ENCODE results near the gene FAM216B. TPM values are rescaled to one million over a fixed set of nuclear protein-coding genes. Genes with fewer than 3 reads are reported as not detected.

The FAM216B gene
- total and polyA plus RNA-seq, 2 donors, result 0.05 to 0.14 TPM

DNA sequence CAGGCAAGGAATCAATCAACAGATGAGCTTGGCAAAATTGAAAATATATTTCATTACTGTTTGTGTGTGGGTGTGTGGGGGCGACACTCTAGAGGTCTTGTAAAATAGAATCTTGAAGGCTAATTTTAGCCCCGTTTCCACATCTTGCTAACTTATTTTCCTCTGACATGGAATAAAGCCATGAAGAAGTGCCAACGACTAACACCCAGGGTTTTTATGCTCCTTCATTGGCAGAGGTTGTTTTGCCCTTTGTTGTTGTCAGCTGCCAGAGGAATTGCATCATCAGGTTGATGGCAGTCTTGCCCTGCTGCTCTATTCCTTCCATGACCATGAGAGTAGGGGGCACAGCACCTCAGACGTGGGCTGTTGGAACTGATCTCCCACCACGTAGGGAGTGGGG lies 30.6 kb upstream of the FAM216B start:
- Histone ChIP-seq H3K4me3 (ENCODE audit: low read length in 2 of 2) (no peak overlapping the region), H3K9me3 (ENCODE audit: control insufficient read depth in 2 of 2, insufficient read depth in 1 of 2, low read length in 1 of 2) (no peaks in the 10 kb centered on the region), H3K27me3 (ENCODE audit: control insufficient read depth in 2 of 2, insufficient read depth in 1 of 2, low read length in 1 of 2) (no peaks in the 10 kb centered on the region), H3K4me1 (ENCODE audit: control insufficient read depth in 2 of 2, insufficient read depth in 2 of 2, low read length in 2 of 2) (no peaks in the 10 kb centered on the region), H3K36me3 (ENCODE audit: control insufficient read depth in 2 of 2, insufficient read depth in 2 of 2, low read length in 1 of 2) (no peaks in the 10 kb centered on the region), H3K27ac (ENCODE audit: low read depth in 1 of 2, low read length in 1 of 2) (no peak overlapping the region)
- WGBS, result 75% methylated on average over 5 of the region's 5 CpGs
- DNase-seq (ENCODE audit: low read depth in 6 of 9, low spot score in 9 of 9), result no peak

- DNase-seq (ENCODE audit: low read depth in 6 of 9, low spot score in 9 of 9), result no peak
- WGBS, result 98% methylated on average over 3 of the region's 3 CpGs
- Histone ChIP-seq H3K9me3 (ENCODE audit: control insufficient read depth in 2 of 2, insufficient read depth in 1 of 2, low read length in 1 of 2) (no peaks in the 10 kb centered on the region), H3K4me3 (ENCODE audit: low read length in 2 of 2) (no peak overlapping the region), H3K27ac (ENCODE audit: low read depth in 1 of 2, low read length in 1 of 2) (no peak overlapping the region), H3K4me1 (ENCODE audit: control insufficient read depth in 2 of 2, insufficient read depth in 2 of 2, low read length in 2 of 2) (no peaks in the 10 kb centered on the region), H3K36me3 (ENCODE audit: control insufficient read depth in 2 of 2, insufficient read depth in 2 of 2, low read length in 1 of 2) (no peaks in the 10 kb centered on the region), H3K27me3 (ENCODE audit: control insufficient read depth in 2 of 2, insufficient read depth in 1 of 2, low read length in 1 of 2) (no peaks in the 10 kb centered on the region)
Measured at GRCh38 chr13:42751693-42752092, 29.7 kb upstream of the FAM216B start.

DNA sequence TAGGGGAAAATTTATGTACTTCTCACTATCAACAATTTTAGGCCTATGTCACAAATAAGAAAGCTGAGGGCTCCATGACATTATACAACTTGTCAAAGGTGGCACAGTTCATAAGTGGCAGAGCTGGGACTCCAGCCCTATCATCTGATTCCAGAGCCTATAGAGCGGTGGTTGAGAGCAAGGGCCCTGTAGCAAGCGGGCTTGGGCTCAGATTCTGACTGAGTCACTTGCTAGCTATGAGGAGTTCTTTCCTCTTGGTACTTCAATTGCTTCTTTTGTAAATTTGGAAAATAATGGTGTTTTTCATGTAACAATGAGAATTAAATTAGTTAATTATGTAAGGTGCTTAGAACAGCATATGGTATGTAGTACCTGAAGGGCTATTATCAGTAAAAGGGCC lies 28.7 kb upstream of the FAM216B start:
- Histone ChIP-seq H3K4me1 (ENCODE audit: control insufficient read depth in 2 of 2, insufficient read depth in 2 of 2, low read length in 2 of 2) (no peaks in the 10 kb centered on the region), H3K4me3 (ENCODE audit: low read length in 2 of 2) (no peak overlapping the region), H3K36me3 (ENCODE audit: control insufficient read depth in 2 of 2, insufficient read depth in 2 of 2, low read length in 1 of 2) (no peaks in the 10 kb centered on the region), H3K27ac (ENCODE audit: low read depth in 1 of 2, low read length in 1 of 2) (no peak overlapping the region), H3K27me3 (ENCODE audit: control insufficient read depth in 2 of 2, insufficient read depth in 1 of 2, low read length in 1 of 2) (no peaks in the 10 kb centered on the region), H3K9me3 (ENCODE audit: control insufficient read depth in 2 of 2, insufficient read depth in 1 of 2, low read length in 1 of 2) (no peaks in the 10 kb centered on the region)
- DNase-seq (ENCODE audit: low read depth in 6 of 9, low spot score in 9 of 9), result no peak
- 97% methylated on average over 2 of the region's 2 CpGs for WGBS

- Histone ChIP-seq H3K9me3 (ENCODE audit: control insufficient read depth in 2 of 2, insufficient read depth in 1 of 2, low read length in 1 of 2) (no peaks in the 10 kb centered on the region), H3K27me3 (ENCODE audit: control insufficient read depth in 2 of 2, insufficient read depth in 1 of 2, low read length in 1 of 2) (no peaks in the 10 kb centered on the region), H3K4me1 (ENCODE audit: control insufficient read depth in 2 of 2, insufficient read depth in 2 of 2, low read length in 2 of 2) (no peaks in the 10 kb centered on the region), H3K27ac (ENCODE audit: low read depth in 1 of 2, low read length in 1 of 2) (no peak overlapping the region), H3K4me3 (ENCODE audit: low read length in 2 of 2) (no peak overlapping the region), H3K36me3 (ENCODE audit: control insufficient read depth in 2 of 2, insufficient read depth in 2 of 2, low read length in 1 of 2) (no peaks in the 10 kb centered on the region)
- WGBS, result 95% methylated on average over 5 of the region's 5 CpGs
- no peak for DNase-seq (ENCODE audit: low read depth in 6 of 9, low spot score in 9 of 9)
Measured at GRCh38 chr13:42753697-42754096, 27.7 kb upstream of the FAM216B start.

DNA sequence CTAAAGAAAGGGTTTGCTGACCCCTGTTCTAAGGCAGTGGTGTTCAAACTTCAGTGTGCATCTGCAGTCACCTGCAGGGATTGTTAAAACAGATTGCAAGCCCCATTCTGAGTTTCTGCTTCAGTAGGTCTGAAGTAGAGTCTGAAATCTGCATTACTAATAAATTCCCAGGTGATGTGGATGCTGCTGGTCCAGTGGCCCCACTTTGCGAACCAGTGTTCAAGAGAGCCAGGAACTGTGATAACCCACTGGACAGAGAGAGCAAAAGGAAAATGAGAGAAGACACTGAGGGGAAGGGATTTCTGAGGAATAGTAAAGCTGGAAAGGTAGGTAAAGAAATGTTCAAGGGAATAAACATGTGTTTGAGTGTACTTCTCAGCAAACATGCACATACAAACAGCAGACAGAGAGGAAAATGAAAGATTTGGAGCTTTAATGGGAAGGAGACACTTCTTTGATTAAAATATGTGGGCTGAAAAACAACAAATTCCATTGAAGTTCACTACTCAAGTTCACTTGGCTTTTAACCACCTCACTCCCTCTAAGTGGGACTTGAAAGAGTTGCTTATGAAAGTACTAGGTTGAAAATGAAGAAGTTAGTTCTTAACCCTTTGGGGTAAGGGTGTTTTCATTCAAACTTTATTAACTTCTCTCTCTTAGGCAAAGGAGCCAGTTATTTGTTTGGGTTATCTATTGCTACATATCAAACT lies 26.4 kb upstream of the FAM216B start:
- Histone ChIP-seq H3K4me1 (ENCODE audit: control insufficient read depth in 2 of 2, insufficient read depth in 2 of 2, low read length in 2 of 2) (no peaks in the 10 kb centered on the region), H3K4me3 (ENCODE audit: low read length in 2 of 2) (no peak overlapping the region), H3K9me3 (ENCODE audit: control insufficient read depth in 2 of 2, insufficient read depth in 1 of 2, low read length in 1 of 2) (no peaks in the 10 kb centered on the region), H3K27ac (ENCODE audit: low read depth in 1 of 2, low read length in 1 of 2) (no peak overlapping the region), H3K36me3 (ENCODE audit: control insufficient read depth in 2 of 2, insufficient read depth in 2 of 2, low read length in 1 of 2) (no peaks in the 10 kb centered on the region), H3K27me3 (ENCODE audit: control insufficient read depth in 2 of 2, insufficient read depth in 1 of 2, low read length in 1 of 2) (no peaks in the 10 kb centered on the region)
- 98% methylated on average over 1 of the region's 1 CpG for WGBS
- DNase-seq (ENCODE audit: low read depth in 6 of 9, low spot score in 9 of 9), result no peak

DNA sequence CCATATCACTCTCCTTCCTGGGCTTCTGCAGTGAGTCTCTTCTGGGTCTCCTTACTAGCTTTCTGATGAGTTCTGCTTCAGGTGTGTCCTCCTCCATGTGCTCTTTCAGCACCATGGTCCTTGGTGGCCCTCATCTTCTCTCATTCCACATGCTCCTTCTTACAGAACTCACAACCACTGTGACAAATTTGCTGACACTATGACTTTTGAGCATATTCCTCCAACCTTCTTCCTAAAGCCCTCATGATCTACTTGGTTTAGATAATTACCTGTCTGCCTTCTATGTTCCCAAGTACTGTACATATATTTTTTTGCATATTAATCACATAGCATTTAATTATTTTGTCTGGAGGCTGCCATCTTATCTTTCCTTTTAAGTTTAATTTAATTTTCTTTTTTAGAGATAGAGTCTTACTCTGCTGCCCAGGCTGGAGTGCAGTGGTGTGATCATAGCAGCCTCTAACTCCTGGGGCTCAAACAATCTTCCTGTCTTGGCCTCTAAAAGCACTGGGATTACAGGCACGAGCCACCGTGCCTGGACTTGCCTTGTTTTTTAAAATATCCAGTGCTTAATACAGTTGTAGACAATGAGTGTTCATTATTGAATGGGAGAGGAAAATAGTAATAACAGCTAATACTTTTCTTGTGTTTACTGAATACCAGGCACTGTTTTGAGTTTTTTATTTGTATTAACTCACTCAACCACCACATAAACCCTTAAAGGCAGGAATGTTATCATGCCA lies 23.5 kb upstream of the FAM216B start:
- Histone ChIP-seq H3K4me3 (ENCODE audit: low read length in 2 of 2) (no peak overlapping the region), H3K27me3 (ENCODE audit: control insufficient read depth in 2 of 2, insufficient read depth in 1 of 2, low read length in 1 of 2) (no peaks in the 10 kb centered on the region), H3K9me3 (ENCODE audit: control insufficient read depth in 2 of 2, insufficient read depth in 1 of 2, low read length in 1 of 2) (no peaks in the 10 kb centered on the region), H3K36me3 (ENCODE audit: control insufficient read depth in 2 of 2, insufficient read depth in 2 of 2, low read length in 1 of 2) (no peaks in the 10 kb centered on the region), H3K4me1 (ENCODE audit: control insufficient read depth in 2 of 2, insufficient read depth in 2 of 2, low read length in 2 of 2) (no peaks in the 10 kb centered on the region), H3K27ac (ENCODE audit: low read depth in 1 of 2, low read length in 1 of 2) (no peak overlapping the region)
- 93% methylated on average over 2 of the region's 2 CpGs for WGBS
- no peak for DNase-seq (ENCODE audit: low read depth in 6 of 9, low spot score in 9 of 9)

- H3K27me3 ChIP-seq (ENCODE audit: control insufficient read depth in 2 of 2, insufficient read depth in 1 of 2, low read length in 1 of 2), result no peaks in the 10 kb centered on the region
- no peak for DNase-seq (ENCODE audit: low read depth in 6 of 9, low spot score in 9 of 9)
- H3K4me3 ChIP-seq (ENCODE audit: low read length in 2 of 2), result no peak overlapping the region
- 93% methylated on average over 3 of the region's 3 CpGs for WGBS
- no peaks in the 10 kb centered on the region for H3K4me1 ChIP-seq (ENCODE audit: control insufficient read depth in 2 of 2, insufficient read depth in 2 of 2, low read length in 2 of 2)
- H3K9me3 ChIP-seq (ENCODE audit: control insufficient read depth in 2 of 2, insufficient read depth in 1 of 2, low read length in 1 of 2), result no peaks in the 10 kb centered on the region
- H3K36me3 ChIP-seq (ENCODE audit: control insufficient read depth in 2 of 2, insufficient read depth in 2 of 2, low read length in 1 of 2), result no peaks in the 10 kb centered on the region
- no peak overlapping the region for H3K27ac ChIP-seq (ENCODE audit: low read depth in 1 of 2, low read length in 1 of 2)
Measured at GRCh38 chr13:42758515-42758914, 22.9 kb upstream of the FAM216B start.

GRCh38 chr13:42760951-42761350 lies 20.4 kb upstream of the FAM216B start:
- no peaks in the 10 kb centered on the region for H3K9me3 ChIP-seq (ENCODE audit: control insufficient read depth in 2 of 2, insufficient read depth in 1 of 2, low read length in 1 of 2)
- WGBS, result 96% methylated on average over 5 of the region's 5 CpGs
- no peaks in the 10 kb centered on the region for H3K4me1 ChIP-seq (ENCODE audit: control insufficient read depth in 2 of 2, insufficient read depth in 2 of 2, low read length in 2 of 2)
- no peaks in the 10 kb centered on the region for H3K36me3 ChIP-seq (ENCODE audit: control insufficient read depth in 2 of 2, insufficient read depth in 2 of 2, low read length in 1 of 2)
- H3K4me3 ChIP-seq (ENCODE audit: low read length in 2 of 2), result no peak overlapping the region
- no peaks in the 10 kb centered on the region for H3K27me3 ChIP-seq (ENCODE audit: control insufficient read depth in 2 of 2, insufficient read depth in 1 of 2, low read length in 1 of 2)
- DNase-seq (ENCODE audit: low read depth in 6 of 9, low spot score in 9 of 9), result no peak
- H3K27ac ChIP-seq (ENCODE audit: low read depth in 1 of 2, low read length in 1 of 2), result no peak overlapping the region

GRCh38 chr13:42762251-42762650 lies 19.1 kb upstream of the FAM216B start:
- Histone ChIP-seq H3K27ac (ENCODE audit: low read depth in 1 of 2, low read length in 1 of 2) (no peak overlapping the region), H3K4me3 (ENCODE audit: low read length in 2 of 2) (no peak overlapping the region), H3K9me3 (ENCODE audit: control insufficient read depth in 2 of 2, insufficient read depth in 1 of 2, low read length in 1 of 2) (no peaks in the 10 kb centered on the region), H3K27me3 (ENCODE audit: control insufficient read depth in 2 of 2, insufficient read depth in 1 of 2, low read length in 1 of 2) (no peaks in the 10 kb centered on the region), H3K36me3 (ENCODE audit: control insufficient read depth in 2 of 2, insufficient read depth in 2 of 2, low read length in 1 of 2) (no peaks in the 10 kb centered on the region), H3K4me1 (ENCODE audit: control insufficient read depth in 2 of 2, insufficient read depth in 2 of 2, low read length in 2 of 2) (no peaks in the 10 kb centered on the region)
- 96% methylated on average over 3 of the region's 3 CpGs for WGBS
- no peak for DNase-seq (ENCODE audit: low read depth in 6 of 9, low spot score in 9 of 9)

All from thymus (tissue), 11 donors.